GM12801 (cell line): ENCODE results near the gene PARD3.

Experiments used
- CTCF ChIP-seq: IDR thresholded peaks from one replicate; pipeline ENCODE4 v1.5.1; 2011; ENCODE audit warnings: control low read depth; ENCODE audit not compliant: insufficient read length; ENCODE audit errors: extremely low read depth

The PARD3 gene

GRCh38 chr10:34462993-34463392 lies 352.1 kb downstream of the PARD3 start:
- no peak for TF ChIP-seq CTCF

- TF ChIP-seq CTCF, result no peak
Measured at GRCh38 chr10:34462056-34462455, 353.0 kb downstream of the PARD3 start.

- TF ChIP-seq CTCF, result no peak
Measured at GRCh38 chr10:34454590-34455261, 360.4 kb downstream of the PARD3 start.

GRCh38 chr10:34449836-34450235 lies 365.3 kb downstream of the PARD3 start:
- TF ChIP-seq CTCF, result no peak

- TF ChIP-seq CTCF, result no peak
Measured at GRCh38 chr10:34446049-34446448, 369.0 kb downstream of the PARD3 start.

GRCh38 chr10:34444223-34445183 lies 370.6 kb downstream of the PARD3 start:
- TF ChIP-seq CTCF, result no peak

GRCh38 chr10:34438741-34439140 lies 376.4 kb downstream of the PARD3 start:
- TF ChIP-seq CTCF, result no peak
